Ectodermal cell (in vitro differentiated cells): ENCODE data around the gene LSP1.
"Not testable (repeated sequence)": the region's sequence is repeated elsewhere in the genome, so short reads cannot be mapped to it uniquely, and the experiment has no call there.

Source experiments
- H3K27ac ChIP-seq: 2 replicates; pipeline ENCODE4 v1.7.0; 2013; ENCODE audit warnings: mild to moderate bottlenecking, low read depth, low read length; ENCODE audit not compliant: insufficient read depth, poor library complexity, severe bottlenecking
- H3K27me3 ChIP-seq: 2 replicates; pipeline ENCODE4 v1.7.0; 2013; ENCODE audit warnings: mild to moderate bottlenecking, low read length; ENCODE audit not compliant: insufficient read depth, control insufficient read depth, poor library complexity, severe bottlenecking
- H3K36me3 ChIP-seq: one replicate; pipeline ENCODE4 v1.7.0; 2013; ENCODE audit warnings: low read length; ENCODE audit not compliant: control insufficient read depth, insufficient read depth
- H3K4me1 ChIP-seq: one replicate; pipeline ENCODE4 v1.7.0; 2013; ENCODE audit warnings: low read length; ENCODE audit not compliant: control insufficient read depth, insufficient read depth
- H3K4me3 ChIP-seq: 2 replicates; pipeline ENCODE4 v1.7.0; 2013; ENCODE audit warnings: low read depth, low read length, control low read depth; ENCODE audit not compliant: insufficient read depth
- H3K9me3 ChIP-seq: 2 replicates; pipeline ENCODE4 v1.7.0; 2013; ENCODE audit warnings: mild to moderate bottlenecking, low read length, moderate library complexity; ENCODE audit not compliant: control insufficient read depth
- WGBS, 2 experiments: methylation state at CpG; one replicate each; pipeline ENCODE4 v1.1.7; 2013; ENCODE audit warnings: missing lambda C conversion rate in 2 of 2; 5-methylcytosine and 5-hydroxymethylcytosine counted together

Gene LSP1

GRCh38 chr11:1873048-1873812 lies 20.3 kb downstream of the LSP1 start:
- Histone ChIP-seq H3K27me3 (peaks cover 6% of the 10 kb centered on the region), H3K4me3 (no peak overlapping the region), H3K27ac (no peak overlapping the region), H3K9me3 (no peaks in the 10 kb centered on the region), H3K36me3 (no peaks in the 10 kb centered on the region), H3K4me1 (no peaks in the 10 kb centered on the region)
- WGBS, 2 experiments = 60 to 68% methylated on average over 11 of the region's 11 CpGs

- H3K27ac ChIP-seq, H3K4me3 ChIP-seq: not testable (repeated sequence)
- WGBS, 2 experiments = 88 to 90% methylated on average over 16 to 17 of the region's 17 CpGs
These were observed 20.9 kb downstream of the LSP1 start for GRCh38 chr11:1873813-1874150.

GRCh38 chr11:1874441-1875092 lies 21.7 kb downstream of the LSP1 start:
- H3K27me3 ChIP-seq = not testable (repeated sequence)

More at GRCh38 chr11:1873813-1874150, 20.9 kb downstream of the LSP1 start:
- H3K4me1 ChIP-seq, H3K36me3 ChIP-seq, H3K27me3 ChIP-seq, H3K9me3 ChIP-seq: not testable (repeated sequence)

DNA sequence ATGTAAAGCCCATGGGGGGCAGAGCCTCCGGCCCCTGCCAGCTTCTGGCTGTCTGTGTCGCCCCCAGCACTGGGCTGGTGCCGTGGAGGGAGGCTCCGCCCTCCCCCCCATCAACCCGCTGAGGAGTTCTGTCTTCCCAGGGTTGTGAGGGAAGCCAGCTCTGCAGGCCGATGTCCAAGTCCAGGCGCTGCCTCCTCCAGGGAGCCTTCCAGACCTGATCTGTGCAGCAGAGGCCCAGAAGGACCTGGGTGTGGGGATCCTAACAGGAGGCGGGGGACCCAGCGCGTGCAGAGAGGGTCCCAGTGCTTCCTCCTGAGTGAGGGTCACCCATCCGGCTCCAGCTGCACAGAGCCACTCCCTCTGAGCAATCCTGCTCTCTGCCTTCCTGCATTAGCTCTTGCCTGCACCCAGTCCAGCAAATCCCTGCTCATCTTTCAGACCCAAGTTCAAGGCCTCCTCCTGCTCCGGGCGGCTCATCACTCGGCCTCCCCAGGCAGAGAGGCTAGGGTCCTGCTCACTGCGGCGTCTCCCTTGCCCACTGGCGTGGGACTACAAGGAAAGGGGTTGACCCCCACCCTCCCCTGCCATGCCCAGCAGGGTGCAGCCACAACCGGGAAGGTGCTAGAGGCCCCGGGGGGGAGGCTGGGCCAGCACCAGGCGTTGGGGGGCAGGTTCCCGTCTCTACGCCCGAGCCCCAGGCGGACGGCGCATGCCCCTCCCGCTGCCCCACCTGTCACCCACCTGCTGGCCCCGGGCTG lies 22.4 kb downstream of the LSP1 start:
- 87% methylated on average over 28 of the region's 28 CpGs for WGBS, 2 experiments
- Histone ChIP-seq H3K36me3 (no peaks in the 10 kb centered on the region), H3K27ac (no peak overlapping the region), H3K4me1 (no peaks in the 10 kb centered on the region), H3K9me3 (no peaks in the 10 kb centered on the region), H3K27me3 (peaks cover 2% of the 10 kb centered on the region), H3K4me3 (no peak overlapping the region)

More at GRCh38 chr11:1874441-1875092, 21.7 kb downstream of the LSP1 start:
- not testable (repeated sequence) for H3K4me1 ChIP-seq, H3K36me3 ChIP-seq, H3K9me3 ChIP-seq, H3K4me3 ChIP-seq, H3K27ac ChIP-seq
- WGBS, 2 experiments = 85 to 86% methylated on average over 17 of the region's 17 CpGs

DNA sequence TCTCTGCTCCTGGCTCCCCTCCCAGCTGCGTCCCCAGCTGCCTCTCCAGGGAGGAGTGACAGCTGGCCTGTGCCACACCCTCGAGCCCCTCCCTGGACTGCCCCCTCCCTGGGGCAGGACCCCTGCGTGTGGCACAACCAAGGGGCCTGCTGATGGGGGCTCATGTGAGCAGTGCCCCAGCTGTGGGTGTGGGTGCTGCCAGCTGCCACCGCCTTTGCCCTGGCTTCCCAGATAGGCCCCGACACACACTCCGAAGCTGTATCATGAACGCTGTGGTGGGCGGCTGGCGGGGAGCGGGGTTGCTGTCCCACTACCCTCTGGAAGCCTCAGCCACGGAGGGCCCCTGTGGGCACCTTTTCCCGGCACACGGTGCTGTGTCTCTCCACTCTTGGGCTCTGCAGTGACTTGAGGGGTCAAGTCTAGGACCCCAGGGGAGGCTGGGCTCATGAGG lies 23.0 kb downstream of the LSP1 start:
- not testable (repeated sequence) for H3K9me3 ChIP-seq, H3K27ac ChIP-seq, H3K27me3 ChIP-seq, H3K4me1 ChIP-seq, H3K4me3 ChIP-seq, H3K36me3 ChIP-seq
- WGBS, 2 experiments = 88 to 90% methylated on average over 13 of the region's 13 CpGs

DNA sequence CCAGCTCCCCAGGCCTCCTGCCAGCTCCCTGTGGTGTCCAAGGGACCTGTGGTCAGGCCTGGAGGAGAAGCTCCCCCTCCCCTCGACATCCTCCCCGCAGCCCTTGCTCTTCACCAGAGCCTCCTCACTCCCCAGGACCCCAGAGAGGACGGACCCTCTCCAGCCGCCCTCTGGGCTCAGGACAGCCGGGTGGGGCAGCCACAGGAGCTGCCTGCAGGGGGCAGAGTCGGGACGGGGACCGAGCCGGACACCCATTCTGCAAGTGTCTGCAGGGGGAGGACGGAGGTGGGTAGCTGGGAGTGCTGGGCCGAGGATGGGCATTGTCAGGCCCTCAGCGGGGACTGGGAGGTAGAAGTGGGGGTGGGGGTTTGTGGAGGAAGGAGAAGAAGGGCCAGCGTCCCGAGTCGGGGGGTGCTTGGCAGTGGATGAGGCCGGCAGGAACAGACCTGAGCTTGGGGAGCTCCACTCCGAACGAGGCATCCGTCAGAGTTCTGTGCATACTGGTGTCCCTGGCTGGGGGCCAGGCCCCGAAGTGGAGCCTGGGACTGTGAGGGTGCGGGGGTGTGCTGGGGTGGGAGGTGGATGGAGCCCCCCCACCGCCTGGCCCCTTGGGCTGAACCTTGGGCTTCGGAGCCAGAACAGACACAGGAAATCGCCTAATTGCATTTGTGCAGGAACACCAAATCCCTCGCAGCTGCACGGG lies 23.6 kb downstream of the LSP1 start:
- no peak overlapping the region for H3K27ac ChIP-seq
- 41 to 50% methylated on average over 26 of the region's 26 CpGs for WGBS, 2 experiments
- no peaks in the 10 kb centered on the region for H3K36me3 ChIP-seq
- H3K4me1 ChIP-seq = no peaks in the 10 kb centered on the region
- no peaks in the 10 kb centered on the region for H3K27me3 ChIP-seq
- no peak overlapping the region for H3K4me3 ChIP-seq
- no peaks in the 10 kb centered on the region for H3K9me3 ChIP-seq

- 90 to 91% methylated on average over 33 of the region's 33 CpGs for WGBS, 2 experiments
- H3K4me1 ChIP-seq = no peaks in the 10 kb centered on the region
- H3K27me3 ChIP-seq = no peaks in the 10 kb centered on the region
- H3K36me3 ChIP-seq = no peaks in the 10 kb centered on the region
- no peaks in the 10 kb centered on the region for H3K9me3 ChIP-seq
- no peak overlapping the region for H3K4me3 ChIP-seq
- no peak overlapping the region for H3K27ac ChIP-seq
These were observed 24.6 kb downstream of the LSP1 start for GRCh38 chr11:1877211-1878136.

GRCh38 chr11:1878137-1879031 lies 25.5 kb downstream of the LSP1 start:
- no peak overlapping the region for H3K27ac ChIP-seq
- 94% methylated on average over 30 of the region's 30 CpGs for WGBS, 2 experiments
- no peaks in the 10 kb centered on the region for H3K4me1 ChIP-seq
- no peak overlapping the region for H3K4me3 ChIP-seq
- no peaks in the 10 kb centered on the region for H3K27me3 ChIP-seq
- H3K9me3 ChIP-seq = no peaks in the 10 kb centered on the region
- no peaks in the 10 kb centered on the region for H3K36me3 ChIP-seq
